Gastrocnemius medialis (tissue), 4 donors: ENCODE data around the gene ADM5.

Experiments
- CTCF ChIP-seq, 5 experiments: fragments of 450-650 bp in 3 of 5; fragments of 200-600 bp in 2 of 5; sonication (generic) in 2 of 5; IDR thresholded peaks in 4 of 5; conservative IDR thresholded peaks in 1 of 5; 1 replicate in 4 of 5; 2 replicates in 1 of 5; pipeline ENCODE4 v1.5.1; 2016 to 2019; ENCODE audit warnings: antibody characterized with exemption in 5 of 5, mild to moderate bottlenecking in 3 of 5, moderate library complexity in 3 of 5
- POLR2A ChIP-seq, 2 donors: fragments of 450-650 bp; IDR thresholded peaks; one replicate each; pipeline ENCODE4 v1.6.1; 2017; ENCODE audit warnings: antibody characterized with exemption in 2 of 2, mild to moderate bottlenecking in 2 of 2, moderate library complexity in 2 of 2

- TF ChIP-seq CTCF (IDR thresholded peaks at IDR 0.05 in 4 of 5, conservative IDR thresholded peaks at IDR 0.05 in 1 of 5) (no peak), POLR2A (IDR thresholded peaks at IDR 0.05) (no peak)
Measured at GRCh38 chr19:49688531-49689132, 762 bp upstream of the ADM5 start.
